Stimulated activated CD8-positive, alpha-beta memory T cell treated with anti-CD3 and anti-CD28 coated beads, Interleukin-15, amount 100 ng/mL, for 4 hours (primary cell): ENCODE measurements around the gene G6PD.

ENCODE experiments used
- DNase-seq, 2 donors: peaks; one replicate each; pipeline ENCODE4 v3.0.0-alpha.2; 2020; ENCODE audit warnings: low read depth in 2 of 2

Gene G6PD

GRCh38 chrX:154487518-154488290 is 58.9 kb downstream of the G6PD start:
- DNase-seq = no peak

- peak in 1 of 2 donors; percentile 37 for DNase-seq
Observed at GRCh38 chrX:154486396-154487207, 60.0 kb downstream of the G6PD start, which contains the start of gene UBL4A. Gene UBL4A, minus strand, starts transcription at chrX:154486615. Its CDS starts 31 bp downstream, at chrX:154486584.

DNA sequence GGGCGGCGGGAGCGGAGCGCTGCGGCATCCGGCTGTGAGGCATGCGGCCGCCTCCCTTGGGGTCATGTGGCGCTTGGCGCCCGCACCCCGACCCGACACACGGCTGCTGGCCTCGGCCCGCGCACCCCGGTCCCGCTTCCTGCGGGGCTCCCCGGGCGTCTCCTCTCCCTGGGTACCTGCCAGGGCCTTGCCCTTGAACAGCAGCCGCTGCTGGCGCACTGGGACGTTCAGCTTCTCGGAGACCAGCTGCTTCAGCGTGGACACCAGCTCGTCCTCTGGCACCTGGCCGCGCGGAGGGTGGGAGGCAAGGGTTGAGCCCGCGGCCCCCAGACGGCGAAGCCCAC is 60.6 kb downstream of the G6PD start:
- DNase-seq = no peak

- DNase-seq = no peak
Observed at GRCh38 chrX:154485150-154486051, 61.2 kb downstream of the G6PD start.

- DNase-seq = no peak
Observed at GRCh38 chrX:154484255-154485149, 62.1 kb downstream of the G6PD start.

DNA sequence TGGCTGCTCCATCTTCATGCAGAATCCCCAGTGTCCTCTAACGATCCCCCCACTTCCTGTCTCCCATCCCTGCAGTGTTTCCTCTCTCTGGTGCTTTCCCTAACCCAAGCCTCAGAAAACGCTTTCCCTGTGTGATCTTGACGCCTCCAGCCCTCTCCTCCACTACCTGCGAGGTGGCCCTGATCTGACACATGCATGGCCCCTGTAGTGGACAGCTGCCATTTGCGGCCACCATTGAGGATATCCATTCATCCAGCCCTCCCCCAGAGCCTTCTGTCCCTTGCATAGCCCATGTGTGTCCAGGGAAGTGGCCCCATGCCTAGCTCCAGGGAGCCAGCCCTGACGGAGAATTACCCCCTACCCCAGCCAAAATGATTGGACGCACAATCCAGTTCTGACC is 63.3 kb downstream of the G6PD start:
- DNase-seq = no peak

DNA sequence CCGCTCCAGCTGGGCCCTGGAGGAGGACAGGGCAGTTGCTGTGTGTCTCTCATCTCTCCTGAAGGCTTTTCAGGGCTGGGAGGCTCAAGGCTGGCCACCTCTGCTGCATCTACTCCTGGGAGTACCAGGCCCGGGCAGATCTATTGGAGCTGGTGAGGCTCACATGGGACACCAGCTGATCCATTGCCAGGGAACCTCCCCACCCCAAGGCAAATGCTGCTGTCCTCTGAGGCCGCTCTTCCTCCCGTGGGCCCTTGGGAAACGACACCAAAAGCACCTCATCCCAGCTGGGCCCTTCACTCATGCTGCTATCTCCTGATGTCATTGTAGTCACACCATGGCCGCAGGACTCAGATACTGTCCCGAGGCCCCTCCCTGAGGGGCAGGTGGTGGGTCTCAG is 63.9 kb downstream of the G6PD start:
- no peak for DNase-seq

GRCh38 chrX:154481911-154482601 is 64.6 kb downstream of the G6PD start:
- DNase-seq = no peak
